Measurements from ENCODE around the gene TMEM131L.

GRCh38 chr4:153603258-153603657 is 137.1 kb downstream of the TMEM131L start:
- no peak for TF ChIP-seq CTCF (IDR thresholded peaks at IDR 0.05; ENCODE audit: insufficient read depth, low read depth, low read length)
- TF ChIP-seq EZH2 (IDR thresholded peaks at IDR 0.05; ENCODE audit: insufficient read depth, low read length), result no peak

Measured in astrocyte (in vitro differentiated cells and primary cell).